HG03108 (cell line): ENCODE results near the gene PRDM11.
"Not testable (repeated sequence)": the region's sequence is repeated elsewhere in the genome, so short reads cannot be mapped to it uniquely, and the experiment has no call there.

Source experiments
- ATAC-seq: cut with Tn5 transposase; IDR thresholded peaks from one replicate; pipeline ENCODE4 v1.9.1; 2021; ENCODE audit warnings: moderate library complexity; ENCODE audit not compliant: unreplicated experiment

The PRDM11 gene

GRCh38 chr11:45229401-45230020 lies 83.1 kb downstream of the PRDM11 start:
- no peak for ATAC-seq

GRCh38 chr11:45232341-45233080 lies 86.1 kb downstream of the PRDM11 start:
- no peak for ATAC-seq

GRCh38 chr11:45233121-45233803 lies 86.8 kb downstream of the PRDM11 start:
- ATAC-seq, result no peak

- ATAC-seq, result no peak
Measured at GRCh38 chr11:45233804-45234170, 87.3 kb downstream of the PRDM11 start.

- no peak for ATAC-seq
Measured at GRCh38 chr11:45234306-45235006, 88.0 kb downstream of the PRDM11 start.

GRCh38 chr11:45237711-45238315 lies 91.4 kb downstream of the PRDM11 start:
- ATAC-seq, result no peak

- no peak for ATAC-seq
Measured at GRCh38 chr11:45238724-45239123, 92.3 kb downstream of the PRDM11 start.

GRCh38 chr11:45239733-45240132 lies 93.3 kb downstream of the PRDM11 start:
- ATAC-seq, result no peak

- no peak for ATAC-seq
Measured at GRCh38 chr11:45243967-45244366, 97.5 kb downstream of the PRDM11 start.

GRCh38 chr11:45245218-45246045 lies 99.0 kb downstream of the PRDM11 start:
- no peak for ATAC-seq

GRCh38 chr11:45246241-45246640 lies 99.8 kb downstream of the PRDM11 start:
- no peak for ATAC-seq

GRCh38 chr11:45247433-45247832 lies 101.0 kb downstream of the PRDM11 start:
- ATAC-seq, result no peak

- ATAC-seq, result no peak
Measured at GRCh38 chr11:45248501-45249011, 102.1 kb downstream of the PRDM11 start.

- ATAC-seq, result not testable (repeated sequence)
Measured at GRCh38 chr11:45249372-45249771, 102.9 kb downstream of the PRDM11 start.

- ATAC-seq, result no peak
Measured at GRCh38 chr11:45250035-45250718, 103.7 kb downstream of the PRDM11 start.

GRCh38 chr11:45252134-45252856 lies 105.9 kb downstream of the PRDM11 start:
- no peak for ATAC-seq

- no peak for ATAC-seq
Measured at GRCh38 chr11:45252877-45253276, 106.4 kb downstream of the PRDM11 start.

- ATAC-seq, result no peak
Measured at GRCh38 chr11:45253640-45254039, 107.2 kb downstream of the PRDM11 start.

- no peak for ATAC-seq
Measured at GRCh38 chr11:45254070-45254469, 107.6 kb downstream of the PRDM11 start.
